ENCODE results near the gene CACNA1G.

The CACNA1G gene

DNA sequence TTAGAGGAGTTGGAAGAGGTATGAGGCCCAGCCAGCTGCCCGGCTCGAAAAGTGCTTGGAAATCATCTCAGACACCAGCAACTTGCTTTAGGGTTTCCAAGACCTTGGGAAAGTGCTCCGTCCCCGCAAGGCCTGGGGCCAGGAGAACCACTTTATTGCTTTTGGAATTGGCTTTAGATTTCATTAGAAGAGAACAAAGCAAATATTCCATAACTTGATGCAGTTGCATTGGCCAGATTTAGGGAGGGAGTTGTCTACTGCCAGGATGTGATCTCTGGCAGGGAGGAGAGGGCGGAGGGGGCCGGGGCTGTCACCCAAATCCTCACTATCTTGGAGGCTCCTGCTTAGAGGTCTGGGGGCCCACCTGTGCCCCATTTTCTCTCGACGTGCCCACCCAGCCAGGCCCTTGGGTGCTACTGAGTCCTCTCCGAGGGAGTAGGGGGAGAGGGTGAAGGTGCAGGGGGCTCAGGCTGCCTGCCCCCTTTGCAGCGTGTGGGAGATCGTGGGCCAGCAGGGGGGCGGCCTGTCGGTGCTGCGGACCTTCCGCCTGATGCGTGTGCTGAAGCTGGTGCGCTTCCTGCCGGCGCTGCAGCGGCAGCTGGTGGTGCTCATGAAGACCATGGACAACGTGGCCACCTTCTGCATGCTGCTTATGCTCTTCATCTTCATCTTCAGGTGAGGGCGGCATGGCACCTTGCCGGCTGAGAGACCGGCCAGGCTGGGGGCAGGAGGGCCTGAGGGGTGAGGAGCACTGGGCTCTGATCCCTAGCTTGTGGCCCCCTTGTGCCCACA lies 30.6 kb downstream of the CACNA1G start:
- no peak for DNase-seq

DNA sequence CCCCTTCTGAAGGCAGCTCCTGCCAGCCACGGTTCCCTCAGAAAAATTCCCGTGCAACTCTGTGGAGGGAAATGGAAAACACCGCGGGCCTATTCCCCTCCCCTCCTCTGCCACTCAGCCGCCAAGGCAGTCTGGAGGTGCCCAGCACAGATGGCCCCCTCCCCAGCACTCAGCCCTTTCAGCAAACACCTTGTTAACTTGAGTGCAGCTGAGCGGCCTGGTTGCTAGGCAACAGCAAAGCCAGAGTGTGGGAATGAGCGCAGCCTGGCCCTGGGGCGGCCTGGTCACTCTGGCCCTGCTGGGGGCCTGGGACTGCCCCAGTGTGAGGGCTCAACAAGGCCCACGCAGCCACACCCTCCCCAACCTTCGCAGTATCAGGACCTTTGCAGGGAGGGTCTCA lies 32.8 kb downstream of the CACNA1G start:
- no peak for DNase-seq

DNA sequence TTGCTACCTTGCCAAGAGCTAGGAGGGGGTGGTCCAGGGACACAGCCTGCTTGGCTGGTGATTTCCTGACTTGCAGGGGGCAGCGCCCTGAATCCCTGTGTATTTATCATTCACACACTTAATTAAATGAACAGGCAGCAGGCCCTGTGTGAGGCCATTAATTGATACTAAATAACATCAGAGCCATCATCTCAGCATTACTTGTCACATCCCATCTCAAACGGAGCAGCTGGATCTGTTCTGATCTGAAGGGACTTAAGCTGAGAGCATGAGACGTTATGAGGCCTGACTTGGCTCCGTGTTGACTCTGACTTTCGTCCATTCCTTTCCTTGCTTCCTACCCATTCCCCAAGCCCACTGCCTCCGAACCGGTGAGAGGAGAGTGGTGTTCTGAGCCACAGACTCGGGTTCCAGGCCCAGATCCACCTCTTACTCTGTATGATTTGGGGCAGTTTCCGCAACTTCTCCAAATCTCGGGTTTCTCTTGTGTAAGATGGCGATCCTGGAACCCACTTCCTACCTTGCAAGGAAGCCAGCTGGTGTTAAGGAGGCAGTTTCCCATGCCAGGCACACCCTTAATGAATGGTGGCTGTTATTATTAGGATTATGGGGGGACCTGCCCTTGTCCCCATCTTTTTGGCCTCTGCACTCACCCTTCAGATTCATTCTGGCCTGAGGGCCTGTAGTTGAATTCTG lies 33.8 kb downstream of the CACNA1G start:
- no peak for DNase-seq

DNA sequence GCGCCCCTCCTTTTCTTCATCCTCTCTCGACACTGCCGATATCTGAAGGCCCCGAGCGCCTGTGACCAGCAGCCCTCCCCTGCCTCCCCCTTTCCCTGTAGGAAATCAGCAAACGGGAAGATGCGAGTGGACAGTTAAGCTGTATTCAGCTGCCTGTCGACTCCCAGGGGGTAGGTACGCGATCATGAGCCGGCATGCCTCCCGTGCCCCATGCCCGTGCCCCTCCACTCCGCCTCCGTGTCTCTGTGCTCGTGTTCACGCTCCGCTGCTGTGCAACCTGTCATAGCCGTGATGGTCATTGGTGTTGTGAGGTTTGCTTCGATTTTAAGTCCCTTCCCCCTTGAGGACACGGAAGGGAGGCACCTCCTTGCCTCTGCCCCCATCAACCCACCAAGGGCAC lies 34.4 kb downstream of the CACNA1G start:
- no peak for DNase-seq

DNA sequence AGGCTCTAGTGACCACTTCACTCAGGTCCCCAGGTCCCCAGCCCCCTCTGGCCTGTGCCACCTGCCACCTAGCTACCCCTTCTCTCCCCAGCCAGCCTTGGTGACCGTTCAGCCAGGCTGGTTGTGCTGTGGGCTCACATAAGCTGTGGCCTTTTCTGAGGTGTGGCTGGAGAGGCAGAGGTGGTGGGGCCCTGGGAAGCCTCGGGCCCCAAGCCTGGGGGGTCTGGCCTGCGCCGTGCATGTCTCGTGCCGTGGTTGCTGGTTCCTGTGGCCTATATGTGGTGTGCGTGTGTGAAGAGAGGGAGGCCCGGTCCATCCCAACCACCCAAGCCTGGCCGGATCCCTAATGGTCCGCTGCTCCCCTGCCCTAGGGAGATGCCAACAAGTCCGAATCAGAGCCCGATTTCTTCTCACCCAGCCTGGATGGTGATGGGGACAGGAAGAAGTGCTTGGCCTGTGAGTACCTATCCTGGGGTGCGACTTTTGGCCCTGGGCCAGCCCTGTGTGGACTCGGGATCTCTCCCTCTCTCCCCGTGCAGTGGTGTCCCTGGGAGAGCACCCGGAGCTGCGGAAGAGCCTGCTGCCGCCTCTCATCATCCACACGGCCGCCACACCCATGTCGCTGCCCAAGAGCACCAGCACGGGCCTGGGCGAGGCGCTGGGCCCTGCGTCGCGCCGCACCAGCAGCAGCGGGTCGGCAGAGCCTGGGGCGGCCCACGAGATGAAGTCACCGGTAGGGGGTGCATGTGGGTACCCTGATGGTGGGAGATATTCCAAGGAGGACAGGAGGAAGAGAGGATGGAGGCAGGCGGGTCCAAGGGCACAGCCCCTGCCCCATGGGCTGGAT lies 35.9 kb downstream of the CACNA1G start:
- DNase-seq = no peak

DNA sequence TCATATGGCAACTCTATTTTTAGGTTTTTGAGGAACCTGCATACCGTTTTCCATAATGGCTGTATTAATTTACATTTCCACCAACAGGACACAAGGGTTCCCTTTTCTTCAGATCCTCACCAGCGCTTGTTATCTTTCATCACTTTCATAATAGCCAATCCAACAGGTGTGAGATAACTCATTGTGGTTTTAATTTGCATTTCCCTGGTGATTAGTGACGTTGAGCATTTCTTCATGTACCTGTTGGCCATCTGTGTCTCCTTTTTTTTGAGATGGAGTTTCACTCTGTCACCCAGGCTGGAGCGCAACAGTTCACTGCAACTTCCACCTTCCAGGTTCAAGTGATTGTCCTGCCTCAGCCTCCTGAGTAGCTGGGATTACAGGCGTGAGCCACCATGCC lies 38.0 kb downstream of the CACNA1G start:
- no peak for DNase-seq

DNA sequence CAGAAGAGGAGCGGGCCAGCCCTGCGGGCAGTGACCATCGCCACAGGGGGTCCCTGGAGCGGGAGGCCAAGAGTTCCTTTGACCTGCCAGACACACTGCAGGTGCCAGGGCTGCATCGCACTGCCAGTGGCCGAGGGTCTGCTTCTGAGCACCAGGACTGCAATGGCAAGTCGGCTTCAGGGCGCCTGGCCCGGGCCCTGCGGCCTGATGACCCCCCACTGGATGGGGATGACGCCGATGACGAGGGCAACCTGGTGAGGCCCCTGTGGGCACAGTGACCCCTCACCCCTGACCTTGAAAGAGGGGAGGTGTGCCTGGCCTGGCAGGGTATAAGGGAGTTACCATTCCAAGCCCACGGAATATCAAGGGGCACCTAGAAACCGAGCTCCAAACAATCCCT lies 39.1 kb downstream of the CACNA1G start:
- no peak for DNase-seq

DNA sequence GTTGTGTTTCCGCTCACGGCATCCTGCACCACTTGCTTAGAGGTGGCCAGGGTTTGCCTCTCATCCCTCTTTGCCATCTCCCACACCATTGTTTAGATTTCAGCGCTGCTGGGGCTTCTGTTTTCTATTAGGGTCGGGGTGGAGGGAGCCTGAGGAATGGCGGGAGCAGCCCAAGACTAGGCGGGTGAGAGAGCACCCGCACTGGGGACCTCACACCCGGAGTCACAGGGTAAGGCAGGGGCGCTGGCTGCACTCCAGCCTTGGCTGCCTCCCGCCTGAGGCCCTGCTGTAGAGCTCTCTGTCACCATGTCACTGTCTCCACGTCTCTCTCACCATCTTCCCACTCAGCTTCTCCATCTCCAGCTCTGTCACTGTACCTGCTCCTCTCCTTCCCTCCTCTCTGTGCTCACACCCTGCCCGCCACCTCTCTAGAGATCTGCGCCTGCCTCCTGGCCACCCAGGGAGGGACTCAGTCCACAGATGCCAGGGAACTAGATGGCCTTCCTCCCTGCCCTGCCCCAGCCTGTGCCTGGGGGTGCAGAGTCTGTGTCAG lies 41.4 kb downstream of the CACNA1G start:
- DNase-seq = no peak

DNA sequence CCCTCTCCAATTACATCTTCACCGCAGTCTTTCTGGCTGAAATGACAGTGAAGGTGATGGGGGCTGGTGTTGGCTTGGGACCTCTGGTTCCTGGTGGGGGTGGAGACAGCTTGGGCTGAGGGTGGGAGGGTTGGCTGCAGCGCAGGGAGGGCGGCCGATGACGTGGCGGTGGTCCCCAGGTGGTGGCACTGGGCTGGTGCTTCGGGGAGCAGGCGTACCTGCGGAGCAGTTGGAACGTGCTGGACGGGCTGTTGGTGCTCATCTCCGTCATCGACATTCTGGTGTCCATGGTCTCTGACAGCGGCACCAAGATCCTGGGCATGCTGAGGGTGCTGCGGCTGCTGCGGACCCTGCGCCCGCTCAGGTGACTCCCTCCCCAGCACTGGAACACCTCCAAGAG lies 42.3 kb downstream of the CACNA1G start:
- DNase-seq = no peak

DNA sequence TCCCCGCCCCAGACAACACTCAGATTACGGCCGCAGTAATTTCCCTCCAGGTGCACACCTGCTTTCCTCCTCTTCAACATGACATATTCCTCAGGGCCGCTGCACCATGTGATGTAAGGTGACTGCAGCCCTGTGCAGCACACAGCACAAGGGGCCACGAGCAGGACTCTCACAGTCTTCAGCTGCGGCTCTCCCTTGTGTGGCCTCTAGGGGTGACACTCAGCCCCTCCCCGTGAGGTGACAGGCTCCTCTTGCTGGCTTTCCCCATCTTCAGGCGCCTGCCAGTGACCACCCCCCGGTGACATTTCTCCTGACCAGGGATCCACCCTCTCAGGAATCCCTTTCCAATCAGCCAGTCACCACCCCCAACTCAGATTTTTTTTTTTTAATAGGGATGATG lies 42.8 kb downstream of the CACNA1G start:
- DNase-seq = no peak

DNA sequence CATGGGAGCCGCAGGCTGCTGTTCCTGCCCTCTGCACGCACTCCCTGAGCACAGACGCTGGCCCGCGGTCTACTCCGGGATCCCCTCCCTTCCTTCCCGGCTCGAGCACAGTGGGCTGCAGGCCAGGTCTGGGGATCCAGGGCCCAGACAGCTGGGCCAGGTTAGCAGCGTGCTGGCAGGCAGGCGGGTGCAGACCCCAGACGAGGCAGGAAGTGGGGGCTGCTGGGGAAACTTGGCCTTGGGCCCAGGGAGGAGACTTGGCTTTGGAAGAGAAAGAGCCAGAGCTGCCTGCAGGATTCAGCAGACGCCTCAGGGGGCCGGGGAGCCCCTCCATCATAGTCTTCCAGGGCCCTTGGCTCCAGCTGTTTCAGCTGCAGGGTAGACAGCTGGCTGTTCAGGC lies 44.0 kb downstream of the CACNA1G start:
- DNase-seq = peak; percentile 64

DNA sequence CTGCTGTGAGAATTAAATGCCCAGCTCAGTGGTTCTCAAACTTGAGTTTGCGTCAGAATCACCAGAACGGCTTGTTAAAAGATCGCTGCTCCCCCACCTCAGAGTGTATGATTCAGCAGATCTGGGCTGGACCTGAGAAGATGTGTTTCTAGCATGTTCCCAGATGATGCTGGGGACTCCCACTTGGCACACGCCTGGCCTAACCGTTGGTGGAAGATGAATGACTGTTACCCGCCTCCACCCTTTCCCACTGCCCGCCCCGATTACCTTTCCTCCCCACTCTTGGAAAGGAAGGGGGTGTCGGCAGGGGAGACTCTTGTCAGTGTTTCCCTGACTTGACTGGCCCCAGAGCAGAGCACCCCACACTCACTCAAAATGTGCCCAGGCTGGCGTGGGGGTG lies 44.9 kb downstream of the CACNA1G start:
- no peak for DNase-seq

DNA sequence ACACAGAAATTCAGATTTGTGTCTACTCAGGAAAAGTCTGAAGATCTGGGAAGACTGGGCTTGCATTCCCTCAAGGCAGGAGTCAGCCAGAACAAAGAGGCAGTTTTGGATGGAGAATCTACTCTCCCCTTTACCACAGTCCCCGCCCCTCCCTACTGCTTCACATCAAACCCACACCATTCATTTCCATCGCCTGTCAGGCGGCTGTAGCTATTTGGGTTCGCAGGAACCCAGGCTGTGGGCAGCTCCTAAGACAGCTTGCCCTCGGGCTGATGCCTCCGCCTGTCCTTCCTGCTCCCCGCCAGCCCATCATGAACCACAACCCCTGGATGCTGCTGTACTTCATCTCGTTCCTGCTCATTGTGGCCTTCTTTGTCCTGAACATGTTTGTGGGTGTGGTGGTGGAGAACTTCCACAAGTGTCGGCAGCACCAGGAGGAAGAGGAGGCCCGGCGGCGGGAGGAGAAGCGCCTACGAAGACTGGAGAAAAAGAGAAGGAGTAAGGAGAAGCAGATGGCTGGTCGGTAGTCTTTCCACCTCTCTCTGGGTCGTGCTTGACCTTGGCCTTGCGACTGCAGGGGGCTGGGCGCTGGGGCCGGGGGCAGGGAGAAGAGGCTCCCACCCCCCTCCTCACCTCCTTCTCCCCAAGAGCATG lies 47.1 kb downstream of the CACNA1G start:
- DNase-seq = no peak

DNA sequence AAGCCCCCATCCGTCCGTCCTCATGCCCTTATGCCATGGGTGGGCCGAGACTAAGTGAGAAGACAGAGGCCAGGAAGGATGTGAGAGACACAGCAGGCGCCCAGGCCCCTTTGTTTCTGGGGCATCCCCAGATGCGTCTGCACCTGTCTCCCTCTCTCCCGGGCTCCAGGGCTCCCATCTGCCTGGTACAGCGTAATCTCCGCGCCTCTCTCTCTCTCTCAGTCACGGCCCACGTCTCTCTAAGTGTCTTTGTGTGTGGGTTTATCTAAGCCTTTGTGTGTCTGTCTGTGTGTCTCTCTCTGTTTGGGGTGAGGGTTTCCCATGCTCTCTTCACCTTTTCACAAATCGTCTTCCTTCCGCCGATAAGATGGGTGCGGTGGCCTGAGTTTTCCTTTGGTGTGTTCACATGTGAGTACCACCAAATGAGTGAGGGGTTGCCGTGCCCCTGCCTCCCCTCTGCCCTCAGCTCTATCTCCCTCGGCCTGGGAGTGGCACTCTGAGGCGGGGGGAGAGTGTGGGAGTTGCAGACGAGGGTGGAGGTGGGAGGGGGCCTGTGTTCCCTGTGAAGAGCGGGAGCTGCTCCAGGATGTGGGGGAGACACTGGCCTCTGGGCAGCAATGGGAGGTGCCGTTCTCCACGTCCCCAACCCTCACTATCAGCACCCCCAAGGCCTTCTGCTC lies 48.3 kb downstream of the CACNA1G start:
- no peak for DNase-seq

DNA sequence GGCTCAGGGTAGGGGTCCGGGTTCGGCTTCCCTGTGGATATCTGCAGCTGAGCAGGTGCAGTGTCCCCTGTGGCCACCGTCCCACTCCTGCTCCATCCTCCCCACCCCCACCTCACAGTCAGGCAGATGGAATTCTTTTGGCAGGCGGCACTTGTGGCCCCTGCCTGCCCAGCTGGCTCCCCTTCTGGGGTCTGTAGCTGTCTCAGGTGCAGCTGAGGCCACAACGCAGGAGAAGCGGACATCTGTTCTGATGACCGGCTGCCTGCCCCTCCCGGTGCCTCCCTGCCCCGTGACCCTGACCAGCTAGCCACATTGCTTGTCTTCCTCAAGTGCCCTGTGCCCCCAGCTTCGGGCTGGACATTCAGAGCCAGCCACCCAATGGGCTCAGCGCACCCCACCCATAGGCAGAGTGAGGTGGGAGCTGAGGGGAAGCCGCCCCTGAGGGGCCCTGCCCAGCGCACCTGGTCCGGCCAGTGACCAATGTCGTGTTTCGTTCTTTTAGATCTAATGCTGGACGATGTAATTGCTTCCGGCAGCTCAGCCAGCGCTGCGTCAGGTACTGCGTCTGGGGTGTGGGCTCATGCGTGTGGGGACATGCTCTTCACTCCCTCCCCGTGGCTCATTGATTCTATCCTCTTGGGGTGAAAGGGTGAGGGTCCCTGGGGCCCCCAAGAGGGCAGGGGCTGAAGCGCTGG lies 49.0 kb downstream of the CACNA1G start:
- no peak for DNase-seq

DNA sequence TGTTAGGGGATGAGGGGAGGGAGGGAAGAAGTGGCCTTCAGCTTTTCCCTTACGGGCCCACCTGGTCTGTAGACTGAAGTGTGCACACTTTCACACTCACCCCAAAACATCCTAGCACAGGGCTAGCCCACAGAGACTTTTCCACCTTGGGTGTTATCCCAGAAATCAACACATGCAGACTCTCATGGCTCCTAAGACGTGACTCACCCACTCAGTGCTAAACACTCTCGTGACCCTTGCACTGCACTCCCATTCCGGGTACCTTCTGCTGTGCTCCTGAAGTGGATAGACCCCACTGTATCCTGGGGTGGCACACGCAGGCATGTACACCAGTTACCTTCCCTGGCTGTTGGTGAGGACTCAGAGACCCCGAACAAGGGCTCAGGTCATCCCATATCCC lies 51.1 kb downstream of the CACNA1G start:
- no peak for DNase-seq

DNA sequence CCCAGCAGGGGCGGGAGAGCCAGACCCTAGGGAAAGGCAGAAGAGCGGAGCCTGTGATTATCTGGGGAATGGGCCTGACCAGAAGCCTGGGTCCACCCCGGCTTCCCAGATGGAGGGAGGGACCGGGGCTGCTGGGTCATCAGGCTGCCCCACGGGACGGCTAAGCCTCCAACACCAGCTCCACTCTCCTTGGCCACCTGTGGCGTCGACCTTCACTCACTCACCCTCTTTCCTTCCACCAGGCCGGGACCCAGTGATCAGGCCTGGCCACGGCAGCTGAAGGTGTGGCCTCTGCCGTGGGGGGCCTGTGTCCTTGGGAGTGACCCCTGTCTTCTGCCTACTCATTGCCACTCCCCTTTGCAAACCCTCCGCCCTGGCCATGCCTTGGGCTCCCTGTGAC lies 51.8 kb downstream of the CACNA1G start:
- DNase-seq = no peak

DNA sequence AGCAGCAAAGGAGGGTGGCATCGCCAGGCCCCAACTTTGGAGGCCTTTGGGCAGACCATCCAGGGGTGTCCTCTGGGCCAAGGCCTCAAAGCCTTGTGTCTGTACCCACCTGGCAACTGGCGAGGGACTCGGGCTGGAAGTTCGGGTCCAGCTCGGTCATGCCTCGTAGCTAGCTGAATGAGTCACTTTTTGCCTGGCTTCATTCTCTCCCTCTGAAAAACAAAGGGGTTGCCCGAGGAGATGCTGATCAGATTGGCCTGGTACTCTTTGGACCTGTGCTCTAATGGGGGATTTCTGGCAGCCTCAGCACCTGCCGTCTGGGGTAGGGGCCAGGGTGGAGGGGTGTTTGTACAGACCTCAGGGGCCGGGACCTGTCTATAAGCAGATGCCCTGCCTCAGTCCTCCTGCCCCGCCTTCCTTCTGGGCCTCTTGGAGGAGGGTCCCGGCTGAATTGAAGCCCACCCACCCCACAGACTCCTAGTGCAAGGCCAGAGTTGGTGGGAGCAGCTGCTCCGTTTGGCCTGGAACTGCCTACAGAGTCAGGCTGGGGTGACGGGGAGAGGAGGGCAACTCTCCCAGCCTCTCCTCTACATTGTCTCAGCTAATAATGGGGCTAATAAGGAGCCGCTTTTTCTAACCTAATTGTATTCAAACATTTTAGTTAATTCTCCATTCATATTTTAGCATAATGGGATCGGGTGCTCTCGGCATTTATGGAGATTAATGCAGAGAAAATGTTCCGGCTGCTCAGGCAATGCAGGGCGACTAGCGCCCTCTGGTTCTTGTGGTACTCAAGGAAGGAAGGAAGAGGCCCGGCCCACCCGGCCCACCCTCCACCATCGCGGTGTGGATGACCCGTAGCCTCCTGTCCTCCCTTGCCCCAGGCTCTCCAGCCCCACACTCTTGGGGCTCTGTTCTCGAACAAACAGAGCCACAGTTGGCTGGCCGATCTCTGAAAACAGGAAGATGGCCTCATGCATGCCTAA lies 52.8 kb downstream of the CACNA1G start:
- DNase-seq = no peak

DNA sequence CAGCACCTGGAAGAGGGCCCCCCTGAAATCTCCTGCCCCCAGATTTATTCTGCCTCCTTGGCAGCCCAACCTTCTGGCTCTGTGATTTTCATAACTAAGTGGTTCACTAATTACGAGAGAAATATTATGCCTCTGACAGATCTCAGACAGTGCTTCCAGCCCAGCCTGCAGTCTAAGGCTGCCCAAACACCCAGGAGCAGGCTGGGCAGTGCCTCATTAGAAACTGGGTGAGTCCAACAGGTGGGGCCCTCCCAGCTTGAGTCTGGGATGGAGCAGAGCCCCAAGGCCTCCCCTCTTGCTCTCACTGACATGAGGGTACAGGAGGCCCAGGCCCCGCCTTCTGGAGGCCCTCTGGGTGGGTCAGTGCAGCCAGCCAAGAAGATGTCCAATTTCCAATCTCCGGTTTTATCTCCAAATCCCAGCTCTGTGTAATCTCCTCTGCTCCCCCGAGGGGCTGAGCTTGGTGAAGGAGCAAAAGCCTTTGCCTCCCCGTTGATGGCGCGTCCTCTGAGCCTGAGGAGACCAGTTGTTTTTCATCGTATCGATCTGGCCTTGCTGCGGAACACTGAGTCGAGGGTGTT lies 54.0 kb downstream of the CACNA1G start:
- DNase-seq = no peak

DNA sequence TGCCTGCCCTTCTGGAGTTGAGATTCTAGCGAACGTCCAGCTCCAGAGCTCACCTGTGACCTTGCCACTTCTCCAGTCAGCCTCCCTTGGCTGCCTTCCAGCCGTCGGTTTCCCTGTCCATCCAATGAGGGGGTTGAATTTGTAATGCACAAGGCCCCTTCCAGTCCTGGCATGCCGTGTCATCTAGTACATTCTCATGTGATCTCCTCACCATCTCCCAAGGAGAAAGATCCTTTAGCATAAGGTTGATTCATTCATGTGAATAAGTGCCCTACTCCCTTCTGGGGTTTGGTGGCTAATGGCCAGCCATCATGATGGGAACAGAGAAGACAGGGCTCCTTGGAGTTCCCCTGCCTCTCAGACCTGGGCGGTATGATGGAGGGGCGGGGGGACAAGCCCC lies 55.3 kb downstream of the CACNA1G start:
- no peak for DNase-seq
